Mesothelial cell of epicardium (in vitro differentiated cells): ENCODE measurements around the gene PC. TPM values are rescaled to one million over a fixed set of nuclear protein-coding genes. Genes with fewer than 3 reads are reported as not detected.
A peak's percentile ranks its signal among the peaks of the same experiment; 100 is the strongest.
"Not testable (repeated sequence)": the region's sequence is repeated elsewhere in the genome, so short reads cannot be mapped to it uniquely, and the experiment has no call there.

Experiments
- DNase-seq, 2 experiments: peaks; one replicate each; pipeline ENCODE4 v3.0.0; 2021; ENCODE audit warnings: low spot score in 2 of 2; ENCODE audit not compliant: unreplicated experiment in 2 of 2
- H3K27ac Mint-ChIP-seq: 2 replicates; pipeline ENCODE4 v1.8.0; 2021; ENCODE audit warnings: mixed read lengths
- H3K27me3 Mint-ChIP-seq: 2 replicates; pipeline ENCODE4 v1.8.0; 2021; ENCODE audit warnings: low read depth, mixed read lengths
- H3K36me3 Mint-ChIP-seq: 2 replicates; pipeline ENCODE4 v1.8.0; 2021; ENCODE audit warnings: mixed read lengths
- H3K4me1 Mint-ChIP-seq: 2 replicates; pipeline ENCODE4 v1.8.0; 2021; ENCODE audit warnings: mixed read lengths
- H3K4me3 Mint-ChIP-seq: 2 replicates; pipeline ENCODE4 v1.8.0; 2021; ENCODE audit warnings: mild to moderate bottlenecking, moderate library complexity, mixed read lengths
- H3K9me3 Mint-ChIP-seq: 2 replicates; pipeline ENCODE4 v1.8.0; 2021; ENCODE audit warnings: mixed read lengths
- CTCF ChIP-seq: fragments of 200-600 bp; sonication (generic); IDR thresholded peaks from one replicate; pipeline ENCODE4 v1.5.0; 2021; ENCODE audit warnings: antibody characterized with exemption; ENCODE audit not compliant: unreplicated experiment
- total RNA-seq: library from RNA; stranded (reverse); gene quantifications from 3 replicates; pipeline ENCODE4 v1.2.1, GENCODE V29; 2021

Gene PC
- total RNA-seq, 1 donor from 2014 or later: 9.5 TPM

- no peaks in the 10 kb centered on the region for H3K36me3 Mint-ChIP-seq
- DNase-seq: no peak
- no peaks in the 10 kb centered on the region for H3K27me3 Mint-ChIP-seq
- no peak overlapping the region for H3K27ac Mint-ChIP-seq
- H3K4me1 Mint-ChIP-seq: peaks cover 6% of the 10 kb centered on the region
- H3K4me3 Mint-ChIP-seq: no peak overlapping the region
- TF ChIP-seq CTCF: no peak
- H3K9me3 Mint-ChIP-seq: no peaks in the 10 kb centered on the region
Measured at GRCh38 chr11:67002297-67002913, 44.2 kb upstream of the PC start.

DNA sequence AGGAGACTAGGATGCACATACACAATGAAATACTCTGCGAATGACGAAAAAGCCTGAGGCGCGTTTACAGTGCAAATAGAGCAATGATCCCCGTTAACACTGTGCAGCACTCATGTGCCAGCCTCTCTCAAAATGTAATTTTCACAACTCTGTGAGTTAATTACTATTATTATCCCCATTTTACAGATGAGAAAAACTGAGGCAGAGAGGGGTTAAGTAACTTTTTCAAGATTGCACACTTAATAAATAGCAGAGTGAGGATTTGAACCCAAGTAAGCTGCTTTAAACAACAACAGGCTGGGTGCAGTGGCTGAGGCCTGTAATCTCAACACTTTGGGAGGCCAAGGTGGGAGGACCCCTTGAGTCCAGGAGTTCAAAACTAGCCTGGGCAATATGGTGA, 43.1 kb upstream of the PC start:
- Mint-ChIP-seq H3K27ac (no peak overlapping the region), H3K36me3 (no peaks in the 10 kb centered on the region), H3K27me3 (no peaks in the 10 kb centered on the region), H3K4me1 (peaks cover 12% of the 10 kb centered on the region), H3K4me3 (no peak overlapping the region), H3K9me3 (no peaks in the 10 kb centered on the region)
- DNase-seq: no peak
- no peak for TF ChIP-seq CTCF

DNA sequence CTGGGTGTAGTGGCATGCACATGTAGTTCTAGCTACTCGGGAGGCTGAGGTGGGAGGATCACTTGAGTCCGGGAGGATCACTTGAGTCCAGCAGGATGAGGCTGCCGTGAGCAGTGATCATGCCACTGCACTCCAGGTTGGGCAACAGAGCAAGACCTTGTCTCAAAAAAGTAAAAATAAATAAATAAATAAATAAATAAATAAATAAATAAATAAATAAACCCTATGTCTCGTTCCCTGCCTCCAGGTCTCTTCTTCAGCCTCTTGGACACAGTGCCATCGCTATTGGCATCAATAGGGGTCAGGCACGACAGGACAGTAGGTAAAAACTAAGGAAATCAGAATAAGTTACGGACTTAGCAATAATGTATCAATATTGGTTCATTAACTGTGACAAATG, 41.4 kb upstream of the PC start:
- Mint-ChIP-seq H3K36me3 (no peaks in the 10 kb centered on the region), H3K27me3 (no peaks in the 10 kb centered on the region), H3K4me1 (peaks cover 12% of the 10 kb centered on the region), H3K4me3 (no peak overlapping the region), H3K27ac (no peak overlapping the region), H3K9me3 (no peaks in the 10 kb centered on the region)
- DNase-seq: no peak
- no peak for TF ChIP-seq CTCF

DNA sequence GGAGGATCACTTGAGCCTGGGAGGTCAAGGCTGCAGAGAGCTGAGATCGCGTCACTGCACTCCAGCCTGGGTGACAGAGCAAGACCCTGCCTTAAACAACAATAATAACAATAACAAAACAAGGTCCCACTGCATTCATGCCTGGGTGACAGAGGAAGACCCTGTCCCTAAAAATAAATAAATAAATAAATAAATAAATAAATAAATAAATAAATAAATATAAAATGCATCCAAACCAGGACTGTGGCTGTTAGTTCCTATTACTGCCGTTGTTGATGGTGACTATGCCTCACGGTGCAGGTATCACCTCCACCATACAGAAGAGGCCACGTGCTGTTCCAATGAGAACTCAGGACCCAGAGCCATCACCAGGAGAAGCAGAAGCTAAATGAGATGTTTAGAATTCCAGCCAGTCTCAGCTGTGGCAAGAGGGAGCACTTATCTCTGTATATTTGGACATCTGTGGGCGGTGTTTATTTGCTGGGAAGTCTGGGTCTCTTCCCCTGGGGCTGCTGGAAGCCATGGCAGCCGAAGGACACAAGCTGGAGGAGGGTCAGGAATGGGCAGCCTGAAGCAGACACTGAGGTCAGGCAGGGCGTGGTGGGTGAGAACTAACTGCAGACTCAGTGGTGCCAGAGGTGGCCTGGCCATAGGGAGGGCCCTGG, 38.6 kb upstream of the PC start:
- no peak for TF ChIP-seq CTCF
- Mint-ChIP-seq H3K36me3 (no peaks in the 10 kb centered on the region), H3K4me3 (no peak overlapping the region), H3K9me3 (no peaks in the 10 kb centered on the region), H3K4me1 (peaks cover 5% of the 10 kb centered on the region), H3K27ac (peak overlapping the region; percentile 60), H3K27me3 (peaks cover 2% of the 10 kb centered on the region)
- no peak for DNase-seq

DNA sequence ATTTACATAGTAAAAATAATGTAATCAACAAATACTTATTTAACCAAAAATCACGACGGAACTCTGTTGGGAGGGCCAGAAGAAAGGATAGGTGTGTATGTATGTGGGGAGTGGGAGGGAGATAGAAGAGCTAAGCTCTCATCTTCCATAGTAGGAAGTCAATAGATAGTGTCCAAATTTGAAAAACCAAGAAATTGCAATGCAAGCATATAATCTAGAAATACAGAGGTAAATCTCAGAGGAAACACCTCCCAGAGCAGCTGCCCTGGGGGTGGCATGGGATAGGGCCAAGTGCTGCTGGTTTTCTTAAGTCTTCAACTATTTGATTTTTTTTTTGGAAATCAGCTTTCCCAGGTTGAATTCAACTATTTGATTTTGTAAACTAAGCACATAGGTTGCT, 33.9 kb upstream of the PC start:
- DNase-seq: no peak
- no peak overlapping the region for H3K27ac Mint-ChIP-seq
- TF ChIP-seq CTCF: no peak
- H3K27me3 Mint-ChIP-seq: peaks cover 2% of the 10 kb centered on the region
- no peaks in the 10 kb centered on the region for H3K9me3 Mint-ChIP-seq
- H3K4me3 Mint-ChIP-seq: no peak overlapping the region
- H3K36me3 Mint-ChIP-seq: no peaks in the 10 kb centered on the region
- H3K4me1 Mint-ChIP-seq: peaks cover 4% of the 10 kb centered on the region

DNA sequence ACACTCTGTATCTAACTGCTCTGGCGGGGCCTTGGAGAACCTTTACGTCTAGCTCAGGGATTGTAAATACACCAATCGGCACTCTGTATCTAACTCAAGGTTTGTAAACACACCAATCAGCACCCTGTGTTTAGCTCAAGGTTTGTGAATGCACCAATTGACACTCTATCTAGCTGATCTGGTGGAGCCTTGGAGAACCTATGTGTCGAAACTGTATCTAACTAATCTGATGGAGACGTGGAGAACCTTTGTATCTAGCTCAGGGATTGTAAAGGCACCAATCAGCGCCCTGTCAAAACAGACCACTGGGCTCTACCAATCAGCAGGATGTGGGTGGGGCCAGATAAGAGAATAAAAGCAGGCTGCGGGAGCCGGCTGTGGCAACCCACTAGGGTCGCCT, 31.2 kb upstream of the PC start:
- DNase-seq, H3K27me3 Mint-ChIP-seq, H3K36me3 Mint-ChIP-seq, H3K4me1 Mint-ChIP-seq, H3K9me3 Mint-ChIP-seq, H3K27ac Mint-ChIP-seq, H3K4me3 Mint-ChIP-seq: not testable (repeated sequence)

DNA sequence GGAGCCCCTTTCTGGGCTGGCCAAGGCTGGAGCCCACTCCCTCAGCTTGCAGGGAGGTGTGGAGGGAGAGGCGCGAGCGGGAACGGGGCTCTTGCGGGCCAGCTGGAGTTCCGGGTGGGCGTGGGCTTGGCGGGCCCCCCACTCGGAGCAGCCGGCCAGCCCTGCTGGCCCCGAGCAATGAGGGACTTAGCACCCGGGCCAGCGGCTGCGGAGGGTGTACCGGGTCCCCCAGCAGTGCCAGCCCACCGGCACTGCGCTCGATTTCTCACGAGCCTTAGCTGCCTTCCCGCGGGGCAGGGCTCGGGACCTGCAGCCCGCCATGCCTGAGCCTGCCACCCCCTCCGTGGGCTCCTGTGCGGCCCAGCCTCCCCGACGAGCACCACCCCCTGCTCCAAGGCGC, 30.6 kb upstream of the PC start:
- H3K4me1 Mint-ChIP-seq, H3K27me3 Mint-ChIP-seq, H3K9me3 Mint-ChIP-seq, H3K27ac Mint-ChIP-seq, DNase-seq, H3K4me3 Mint-ChIP-seq, H3K36me3 Mint-ChIP-seq: not testable (repeated sequence)
